Posterior cingulate gyrus (tissue), 11 donors: Measurements from ENCODE around the gene MALRD1.

Source experiments
- DNase-seq, 10 donors: peaks; one replicate each; pipeline versions ENCODE4 v3.0.0 to v3.0.0-alpha.2; 2020 to 2021; ENCODE audit warnings: mixed read lengths in 3 of 10
- intact Hi-C: fragments of 100-400 bp; cut with DNase I; formaldehyde crosslinking; loops from one replicate; pipeline ENCODE4 v1.15.1; 2023

MALRD1 gene

DNA sequence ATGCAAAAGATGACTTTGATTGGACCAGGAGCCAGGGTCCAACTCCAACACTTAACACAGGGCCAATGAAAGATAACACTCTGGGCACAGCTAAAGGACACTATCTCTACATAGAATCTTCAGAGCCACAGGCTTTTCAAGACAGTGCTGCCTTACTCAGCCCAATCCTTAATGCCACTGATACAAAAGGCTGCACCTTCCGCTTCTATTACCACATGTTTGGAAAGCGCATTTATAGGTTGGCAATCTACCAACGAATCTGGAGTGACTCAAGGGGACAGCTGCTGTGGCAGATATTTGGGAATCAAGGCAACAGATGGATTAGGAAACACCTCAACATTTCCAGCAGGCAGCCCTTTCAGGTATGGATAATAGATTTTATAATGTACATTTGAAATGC lies 160.7 kb downstream of the MALRD1 start:
- DNase-seq = no peak
- intact Hi-C loops = no loop called here

DNA sequence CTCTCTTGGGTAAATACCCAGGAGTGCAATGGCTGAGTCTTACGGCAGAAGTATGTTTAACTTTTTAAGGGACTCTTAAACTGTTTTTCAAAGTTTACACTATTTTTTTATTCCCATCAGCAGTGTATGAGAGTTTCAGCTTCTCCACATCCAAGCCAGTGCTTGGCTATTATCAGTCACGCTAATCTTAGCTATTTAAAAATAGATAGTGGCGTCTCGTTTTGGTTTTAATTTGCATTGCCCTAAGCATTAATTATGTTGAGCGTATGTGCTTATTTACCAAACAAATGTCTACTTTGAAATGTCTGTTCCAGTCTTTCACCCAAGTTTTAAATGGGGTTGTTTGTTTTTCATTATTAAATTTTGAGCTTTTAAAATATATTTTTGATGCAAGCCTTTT lies 164.0 kb downstream of the MALRD1 start:
- intact Hi-C loops = no loop called here
- no peak for DNase-seq

DNA sequence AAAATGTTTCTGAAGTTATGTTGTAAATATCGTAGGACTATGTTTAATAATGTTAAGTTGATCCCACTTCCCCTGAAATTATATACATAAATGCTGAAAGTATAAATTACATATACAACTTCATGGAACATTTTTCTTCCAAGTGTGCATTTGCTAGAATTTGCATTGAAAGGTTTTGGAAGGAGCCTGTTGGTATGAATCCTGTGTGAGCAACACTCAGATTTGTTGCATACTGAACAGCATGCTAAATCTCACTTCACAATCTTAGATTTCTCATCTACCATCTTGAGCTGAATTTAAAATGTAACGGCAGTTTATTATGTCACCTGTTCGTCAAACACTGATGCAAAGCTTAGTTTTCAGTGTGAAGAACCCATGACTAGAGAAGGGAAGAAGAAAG lies 172.6 kb downstream of the MALRD1 start:
- intact Hi-C loops = no loop called here
- DNase-seq = no peak

DNA sequence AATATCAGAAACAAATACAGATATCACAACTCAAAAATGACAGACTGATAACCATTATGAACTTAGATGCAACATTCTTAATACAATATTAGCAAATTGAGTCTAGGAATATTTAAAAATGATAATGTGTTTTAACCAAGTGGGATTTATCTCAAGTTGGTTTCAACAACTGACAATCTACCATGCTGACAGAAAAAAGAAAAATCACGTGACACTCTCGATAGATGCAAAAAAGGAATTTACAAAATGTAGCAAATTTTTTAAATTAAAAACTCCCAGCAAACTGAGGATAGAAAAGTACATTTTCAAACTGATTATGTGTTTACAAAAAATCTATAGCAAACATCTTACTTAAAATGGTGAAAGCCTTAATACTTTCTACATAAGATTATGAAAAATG lies 177.4 kb downstream of the MALRD1 start:
- intact Hi-C loops = no loop called here

DNA sequence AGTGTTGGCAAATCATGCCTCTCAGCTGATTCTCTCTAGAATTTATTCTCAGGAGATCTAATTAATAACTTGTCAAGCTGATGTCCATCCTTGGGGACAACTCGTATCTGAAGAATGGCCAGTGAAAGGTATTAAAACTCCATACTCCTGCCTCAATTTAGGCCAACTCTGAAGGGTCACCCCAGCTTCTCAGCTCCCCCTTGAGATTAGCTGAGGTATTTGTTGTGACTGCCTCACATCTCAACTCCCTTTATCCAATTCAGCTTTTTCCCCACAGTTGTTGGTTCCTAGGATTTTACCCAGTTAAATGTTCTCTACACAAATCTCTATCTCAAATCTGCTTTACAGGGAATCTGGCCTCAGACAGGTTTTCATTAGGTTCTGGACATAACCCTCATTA lies 182.4 kb downstream of the MALRD1 start:
- intact Hi-C loops = no loop called here
- DNase-seq = no peak

More for the DNA sequence above, 177.4 kb downstream of the MALRD1 start:
- DNase-seq = no peak

DNA sequence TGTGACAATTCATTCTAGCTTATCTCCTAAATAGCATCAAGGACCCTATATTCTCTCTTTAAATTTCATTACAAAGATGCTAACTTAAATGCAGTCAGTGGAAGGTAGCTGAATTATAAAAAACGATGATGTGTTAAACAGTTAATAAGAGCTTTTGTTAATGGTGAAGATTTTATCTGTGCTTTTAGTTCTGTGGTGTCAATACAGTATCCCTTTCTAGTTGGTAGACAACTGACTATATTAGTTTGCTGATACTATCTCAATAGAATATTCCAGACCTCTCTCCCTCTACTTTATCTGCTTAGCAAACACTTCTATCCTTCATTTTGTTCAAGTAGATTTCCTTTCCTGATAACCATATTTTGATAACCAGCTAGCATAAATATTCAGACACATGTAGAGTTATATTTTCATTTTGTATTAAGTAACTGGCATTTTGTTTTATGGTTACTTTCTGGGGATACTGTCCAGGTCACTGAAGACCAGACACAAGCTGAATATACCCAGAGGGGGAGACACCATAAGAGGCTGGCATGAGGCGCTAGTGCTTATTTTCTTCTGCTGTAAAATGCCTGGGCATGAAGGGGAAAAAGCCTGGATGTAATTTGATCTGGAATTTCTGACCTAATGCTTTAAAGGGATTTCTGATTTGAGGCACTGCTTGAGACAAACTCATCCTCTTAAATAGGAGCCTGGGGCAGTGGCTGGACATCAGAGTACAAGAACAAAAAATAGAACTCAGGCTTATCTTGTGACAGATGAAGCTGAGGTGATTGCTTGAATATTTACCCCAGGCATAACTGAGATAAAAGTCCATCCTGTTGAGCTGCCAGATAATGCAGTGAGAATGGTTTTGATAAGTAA lies 197.5 kb downstream of the MALRD1 start:
- DNase-seq = no peak
- intact Hi-C loops = no loop called here

DNA sequence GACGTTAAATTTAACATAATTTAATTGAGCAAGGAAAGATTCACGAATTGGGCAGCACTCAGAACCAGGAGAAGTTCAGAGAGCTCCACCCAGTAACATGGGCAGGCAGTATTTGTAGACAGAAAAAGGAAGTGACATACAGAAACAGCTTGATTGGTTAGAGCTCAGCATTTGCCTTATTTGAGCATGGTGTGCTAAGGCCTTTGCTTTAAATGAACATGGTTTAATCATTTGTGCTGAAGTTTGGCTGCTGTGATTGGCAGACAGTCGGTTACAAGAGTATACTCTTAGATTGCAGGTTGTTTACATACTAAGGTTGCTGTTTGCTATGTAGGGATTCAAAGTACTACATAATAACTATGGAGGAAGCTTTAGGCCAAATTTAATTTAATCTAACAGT lies 199.2 kb downstream of the MALRD1 start:
- DNase-seq = no peak
- intact Hi-C loops = no loop called here

DNA sequence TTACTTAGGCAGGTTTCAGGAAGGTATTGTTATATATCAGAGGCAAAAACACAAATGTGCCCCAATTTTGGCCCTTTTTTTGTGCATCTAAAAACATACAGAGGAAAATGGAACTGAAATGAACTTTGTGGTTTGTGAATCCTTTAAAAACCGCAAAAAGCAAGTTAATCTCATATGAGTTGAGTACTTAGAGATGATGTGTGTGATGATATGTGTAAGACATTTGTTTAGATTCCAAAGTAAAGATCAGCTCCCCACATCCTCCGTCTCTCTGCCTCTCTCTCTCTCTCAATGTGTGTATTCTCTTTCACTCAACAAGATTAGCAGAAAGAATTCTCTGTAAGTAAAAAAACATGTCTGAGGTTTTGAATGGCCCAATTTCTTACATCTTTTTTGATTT lies 201.9 kb downstream of the MALRD1 start:
- no peak for DNase-seq
- intact Hi-C loops = no loop called here

DNA sequence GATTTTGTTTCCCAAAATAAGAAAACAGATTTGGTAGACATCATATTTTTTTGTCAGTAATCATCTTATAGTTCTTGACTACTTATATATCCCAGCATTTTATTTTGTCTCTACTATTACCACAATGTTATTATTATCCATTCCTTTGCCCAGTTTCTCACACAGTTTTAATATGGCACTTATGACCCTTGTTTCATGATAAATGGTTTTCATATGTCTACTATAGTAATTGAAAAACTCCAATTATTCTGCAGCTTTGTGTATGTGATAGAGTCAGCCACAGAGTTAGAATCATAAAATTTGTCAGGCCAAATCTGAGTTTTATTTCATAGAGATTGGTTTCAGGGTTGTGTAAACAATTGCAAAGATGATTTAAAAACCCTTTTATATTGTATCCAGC lies 203.9 kb downstream of the MALRD1 start:
- intact Hi-C loops = no loop called here

DNA sequence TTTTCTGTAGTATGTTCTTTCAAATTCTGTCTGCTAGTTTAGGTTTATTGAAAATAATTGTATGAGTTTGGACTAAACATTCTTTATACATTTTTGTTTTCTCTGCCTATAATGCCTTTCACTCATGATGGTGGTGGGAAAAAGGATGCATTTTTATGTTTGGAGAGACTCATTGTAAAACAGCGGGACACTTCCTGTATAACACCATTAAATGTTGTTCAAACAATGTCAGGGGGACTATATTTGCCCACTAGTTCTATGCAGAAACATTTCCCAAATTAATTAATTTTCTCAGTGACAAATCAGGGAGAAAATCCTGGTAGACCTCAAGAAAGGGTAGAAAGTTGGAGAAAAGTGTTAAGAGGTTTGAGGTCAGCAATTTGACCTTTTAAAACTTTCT lies 207.7 kb downstream of the MALRD1 start:
- no peak for DNase-seq
- intact Hi-C loops = no loop called here

More for the DNA sequence above, 203.9 kb downstream of the MALRD1 start:
- DNase-seq = no peak

DNA sequence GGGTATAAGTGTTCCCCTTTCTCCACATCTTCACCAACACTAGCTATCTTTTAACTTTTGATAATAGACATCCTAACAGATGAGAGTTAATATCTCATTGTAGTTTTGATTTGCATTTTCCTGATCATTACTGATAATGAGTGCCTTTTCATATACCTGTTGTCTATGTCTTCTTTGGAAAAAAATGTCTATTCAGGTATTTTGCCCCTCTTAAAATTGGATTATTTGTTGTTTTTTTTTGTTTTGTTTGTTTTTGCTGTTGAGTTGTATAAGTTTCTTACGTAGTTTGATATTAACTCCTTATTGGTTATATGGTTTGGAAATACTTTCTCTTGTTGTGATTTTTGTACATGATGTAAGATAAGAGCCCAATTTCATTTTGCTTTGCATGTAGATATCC lies 214.7 kb downstream of the MALRD1 start:
- intact Hi-C loops = no loop called here
- no peak for DNase-seq

DNA sequence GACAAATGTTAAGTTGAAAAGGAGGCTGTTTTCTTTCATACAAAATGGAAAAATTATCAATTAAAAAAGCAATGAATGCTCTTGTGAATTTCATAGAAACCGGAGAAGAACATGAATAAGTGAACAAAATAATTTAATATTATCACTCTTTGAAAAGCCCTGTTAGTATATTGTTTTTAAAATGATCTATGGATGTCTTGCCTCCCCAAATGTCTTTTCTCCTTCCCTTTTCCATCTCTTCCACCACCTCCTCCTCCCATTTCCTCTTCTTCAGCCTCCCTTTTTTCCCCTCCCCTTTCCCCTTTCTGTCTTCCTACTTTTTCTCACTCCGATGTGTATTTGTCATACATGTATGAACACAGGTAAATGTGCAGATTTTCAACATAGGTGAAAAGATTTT lies 234.7 kb downstream of the MALRD1 start:
- intact Hi-C loops = no loop called here
- DNase-seq = no peak

DNA sequence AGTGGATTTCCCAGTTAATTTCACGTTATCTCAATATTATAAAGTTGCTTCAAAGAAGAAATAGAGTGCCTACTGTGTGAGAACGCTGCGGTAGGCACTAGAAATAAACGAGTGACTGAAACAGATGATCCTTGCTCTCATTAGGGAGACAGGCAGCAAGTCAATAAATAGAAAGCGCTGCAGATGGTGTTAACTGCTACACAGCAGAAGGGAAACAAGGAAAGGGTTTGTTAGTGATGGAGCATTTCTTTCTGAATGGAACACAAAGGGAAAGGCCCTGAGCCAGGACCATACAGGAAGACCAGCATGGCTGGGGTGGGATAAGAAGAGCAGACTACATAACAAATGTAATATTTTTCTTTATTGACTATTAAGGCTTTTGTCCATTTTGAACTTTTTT lies 235.2 kb downstream of the MALRD1 start:
- intact Hi-C loops = no loop called here
- DNase-seq = no peak

DNA sequence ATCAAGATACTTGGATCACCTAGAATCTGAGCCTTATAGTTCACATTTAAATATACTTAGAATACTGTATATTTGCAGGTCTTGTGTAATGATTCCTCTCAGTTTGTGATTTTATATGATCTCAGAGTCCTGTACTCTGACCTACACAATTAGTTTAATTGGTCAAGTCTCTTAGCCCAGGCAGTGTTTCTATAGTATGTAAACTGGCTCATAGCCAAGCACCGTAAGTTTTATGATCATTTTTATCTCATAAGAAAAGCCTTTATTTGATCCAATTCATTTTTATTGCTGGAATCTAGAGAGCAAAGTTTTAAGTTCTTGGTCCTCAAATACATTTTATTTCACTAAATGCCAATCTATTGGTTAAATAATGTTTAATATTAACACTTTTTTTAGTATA lies 242.2 kb downstream of the MALRD1 start:
- DNase-seq = no peak
- intact Hi-C loops = no loop called here

DNA sequence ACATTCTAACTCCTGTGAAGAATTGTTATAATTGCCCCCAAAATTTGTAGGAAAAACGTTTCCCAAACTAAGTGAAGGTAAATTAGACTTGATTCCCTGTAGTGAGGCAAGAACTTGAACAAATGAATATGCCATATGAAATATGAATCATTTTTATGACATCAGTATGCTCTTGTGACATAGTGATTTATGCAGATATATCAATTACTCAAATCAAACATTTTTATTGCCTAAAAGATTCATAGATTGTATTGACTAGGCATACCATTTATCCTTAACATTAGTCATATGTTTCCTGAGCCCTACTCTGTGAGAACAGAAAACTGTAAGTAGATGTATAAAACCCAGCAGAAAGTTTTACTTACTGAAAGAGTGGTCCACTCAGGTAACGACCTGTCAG lies 245.6 kb downstream of the MALRD1 start:
- DNase-seq = no peak
- intact Hi-C loops = no loop called here

DNA sequence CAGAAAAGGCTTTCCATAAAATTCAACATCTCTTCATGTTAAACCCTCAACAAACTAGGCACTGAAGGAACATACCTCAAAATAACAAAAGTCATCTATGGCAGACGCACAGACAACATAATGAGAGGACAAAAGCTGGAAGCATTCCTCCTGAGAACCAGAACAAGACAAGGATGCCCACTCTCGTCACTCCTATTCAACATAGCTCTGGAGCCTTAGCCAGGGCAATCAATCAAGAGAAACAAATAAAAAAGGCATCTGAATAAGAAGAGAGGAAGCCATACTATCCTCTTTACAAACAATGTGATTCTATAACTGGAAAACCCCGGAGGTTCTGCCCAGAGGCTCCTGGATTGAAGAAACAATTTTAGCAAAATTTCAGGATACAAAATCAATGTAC lies 251.0 kb downstream of the MALRD1 start:
- DNase-seq = no peak
- intact Hi-C loops = no loop called here

DNA sequence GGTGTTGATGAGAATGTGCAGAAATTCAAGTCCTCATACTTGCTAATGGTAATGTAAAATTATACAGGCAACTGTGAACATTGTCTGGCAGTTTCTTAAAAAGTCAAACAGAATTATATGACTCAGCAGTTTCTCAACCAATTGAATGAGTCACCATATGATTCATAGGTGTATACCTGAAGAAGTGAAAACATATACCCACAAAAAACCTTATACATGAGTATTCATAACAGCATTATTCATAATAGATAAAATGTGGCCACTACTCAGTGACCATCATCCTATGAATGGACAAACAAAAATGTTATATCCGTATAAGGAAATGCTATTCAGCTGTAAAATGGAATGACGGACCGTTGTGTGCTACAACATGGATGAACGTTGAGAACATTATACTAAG lies 253.5 kb downstream of the MALRD1 start:
- intact Hi-C loops = no loop called here
- no peak for DNase-seq

DNA sequence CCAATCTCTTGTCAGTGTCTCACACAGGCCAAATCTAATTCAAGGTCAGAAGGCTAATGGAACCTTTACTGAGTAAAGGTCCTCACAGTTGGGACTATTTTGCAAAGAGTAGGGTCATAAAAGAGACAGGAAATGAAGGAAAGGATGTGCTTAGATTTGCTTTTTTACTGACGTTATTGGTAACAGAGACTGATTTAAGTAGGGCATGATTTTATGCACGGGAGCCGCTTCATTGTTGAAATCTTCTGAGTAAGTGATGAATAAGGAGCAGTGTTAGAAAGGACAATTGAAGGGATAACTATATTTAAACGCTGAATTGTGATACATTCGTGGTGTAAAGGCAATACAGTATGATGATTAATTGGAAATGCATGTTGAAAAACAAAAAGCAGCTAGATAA lies 261.5 kb downstream of the MALRD1 start:
- intact Hi-C loops = no loop called here
- no peak for DNase-seq

DNA sequence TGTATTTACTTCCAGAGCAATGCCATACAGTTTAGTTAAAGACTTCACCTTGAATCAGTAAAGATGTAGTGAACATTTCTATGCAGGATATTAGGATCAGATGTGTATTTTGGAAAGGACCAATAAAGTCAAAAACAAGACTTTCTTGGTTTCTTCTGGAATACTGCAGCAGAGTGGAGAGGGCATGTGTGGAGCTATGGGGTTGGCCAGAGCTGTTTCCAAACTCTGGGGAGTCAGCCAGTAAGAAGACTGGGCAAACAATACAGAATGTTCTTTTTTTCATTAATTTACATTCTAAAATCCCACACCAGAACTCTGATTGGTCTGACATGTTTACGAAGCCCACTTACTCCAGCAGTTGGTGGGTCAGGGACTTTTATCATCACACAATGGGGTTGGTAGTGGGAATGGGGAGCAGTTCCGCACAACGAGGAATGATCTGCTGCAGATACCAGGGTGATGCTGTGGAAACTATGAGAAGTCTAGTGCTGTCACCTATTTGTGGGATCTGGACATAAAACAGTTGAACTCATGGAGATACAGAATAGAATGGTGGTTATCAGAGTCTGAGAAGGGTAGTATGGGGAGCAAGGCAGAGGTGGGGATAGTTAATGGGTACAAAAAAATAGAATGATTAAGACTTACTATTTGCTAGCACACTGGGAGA lies 267.7 kb downstream of the MALRD1 start:
- intact Hi-C loops = no loop called here
- DNase-seq = no peak

DNA sequence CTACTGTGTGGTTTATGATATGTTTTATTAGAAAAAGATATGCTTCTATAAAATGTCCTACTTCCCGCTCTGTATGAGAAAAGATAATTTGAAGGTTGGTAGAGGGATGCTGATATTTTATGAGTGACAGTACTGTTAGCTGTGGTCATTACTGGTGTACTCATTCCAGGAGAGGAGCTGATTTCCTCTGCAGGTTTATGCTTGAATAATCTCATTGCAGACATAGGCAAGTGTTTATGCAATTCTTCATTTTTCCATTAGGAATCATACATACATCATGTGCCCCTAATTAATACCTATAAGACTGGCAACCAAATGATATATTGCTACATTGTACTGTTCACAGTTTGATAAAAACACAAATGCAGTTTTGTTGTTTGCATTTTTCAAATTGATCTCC lies 269.4 kb downstream of the MALRD1 start:
- no peak for DNase-seq
- intact Hi-C loops = no loop called here

DNA sequence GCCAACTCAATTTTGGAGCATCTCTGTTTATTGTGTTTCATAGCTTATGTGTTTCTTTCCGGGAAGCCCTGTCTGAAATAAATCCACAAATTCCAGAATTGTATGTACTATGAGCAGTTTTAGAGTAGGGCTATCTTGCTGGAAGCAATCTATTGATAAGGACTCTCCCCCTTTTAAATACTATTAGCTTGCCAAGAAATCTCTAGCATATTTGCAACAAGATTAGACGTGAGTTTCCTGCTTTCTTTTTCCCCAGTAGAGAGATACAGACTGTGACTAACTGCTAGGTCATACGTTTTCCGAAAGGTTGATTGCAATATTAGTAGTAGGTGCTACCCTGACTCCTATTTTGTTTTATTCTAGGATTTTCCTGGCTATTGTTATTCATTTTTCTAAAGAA lies 277.0 kb downstream of the MALRD1 start:
- intact Hi-C loops = no loop called here
- DNase-seq = no peak

DNA sequence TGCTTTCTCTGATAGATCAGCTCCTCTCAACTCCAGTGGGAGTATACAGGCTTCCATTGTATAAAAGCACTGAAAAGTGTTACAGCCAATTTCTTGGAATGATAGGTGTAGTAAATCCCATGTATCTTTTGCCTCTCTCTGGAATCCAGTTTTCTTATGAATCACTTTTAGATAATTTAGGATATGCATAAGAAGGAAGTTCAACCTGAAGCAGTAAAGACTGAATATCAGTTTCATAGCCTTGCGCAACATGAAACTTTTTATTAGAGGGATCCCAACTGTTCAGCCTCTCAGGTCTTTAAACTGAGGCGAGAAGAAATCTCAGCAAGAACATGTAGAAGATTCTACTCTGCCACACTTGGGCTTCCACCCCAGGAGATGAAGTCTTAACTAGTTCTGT lies 280.0 kb downstream of the MALRD1 start:
- no peak for DNase-seq
- intact Hi-C loops = no loop called here
